Pancreas (tissue), 10 donors: ENCODE data around the gene CLIC5. TPM values are rescaled to one million over a fixed set of nuclear protein-coding genes. Genes with fewer than 3 reads are reported as not detected.
A peak's percentile ranks its signal among the peaks of the same experiment; 100 is the strongest.

ENCODE experiments used
- ATAC-seq, 4 donors: fragments of 200-7000 bp; cut with Tn5 transposase; one replicate each; pipeline versions ENCODE4 v1.8.0 to v1.9.1; 2020; ENCODE audit warnings: mild to moderate bottlenecking in 4 of 4, moderate library complexity in 4 of 4
- DNase-seq, 6 donors: peaks; one replicate each; pipeline ENCODE4 v3.0.0-alpha.2; 2020
- FAIRE-seq: peaks from 2 replicates; lab custom pipeline; 2012; peaks lifted over from hg19 to GRCh38; lab: Jason Lieb, UNC
- H3K27ac ChIP-seq, 4 donors: fragments of 200-600 bp; sonication (generic); 1 replicate in 3 of 4; 2 replicates in 1 of 4; pipeline versions ENCODE4 v1.5.0 to v1.8.0; 2020
- H3K27me3 ChIP-seq, 4 donors: fragments of 200-600 bp; one replicate each; pipeline ENCODE4 v1.8.0; 2021
- H3K36me3 ChIP-seq, 3 donors: fragments of 200-600 bp; sonication (generic) in 1 of 3; one replicate each; pipeline versions ENCODE4 v1.5.0 to v1.8.0; 2020 to 2021
- H3K4me1 ChIP-seq, 3 donors: fragments of 200-600 bp; one replicate each; pipeline ENCODE4 v1.8.0; 2021
- H3K4me3 ChIP-seq, 4 donors: fragments of 200-600 bp; sonication (generic) in 2 of 4; one replicate each; pipeline versions ENCODE4 v1.5.0 to v1.8.0; 2020 to 2021
- H3K9me3 ChIP-seq, 4 donors: fragments of 200-600 bp; one replicate each; pipeline ENCODE4 v1.8.0; 2021
- WGBS, 2 donors: extraction: QIAGEN DNeasy Blood & Tissue Kit; methylation state at CpG; one replicate each; pipeline ENCODE4 v1.1.7; 2013; 5-methylcytosine and 5-hydroxymethylcytosine counted together
- intact Hi-C, 3 donors: fragments of 100-400 bp; cut with DNase I; formaldehyde crosslinking; loops; one replicate each; pipeline versions ENCODE4 v1.11.1 to v1.14.2; 2022
- polyA plus RNA-seq, 2 donors: library from polyadenylated mRNA; stranded (reverse); fragments of 200-250 nt; gene quantifications; one replicate each; pipeline ENCODE4 v1.2.3, GENCODE V29; 2013
- total RNA-seq, 6 donors: library from RNA; stranded (reverse); fragmentation: NEBNext Ultra II Directional in 4 of 6; extraction: Animal tissue kit (Norgen Biotek cat#: 25700) in 4 of 6; gene quantifications; one replicate each; pipeline versions ENCODE4 v1.2.1 to v1.2.4, GENCODE V29; 2021 to 2023
- TF ChIP-seq, protein P1 (sequence below), 4 donors: fragments of 200-600 bp; sonication (generic) in 3 of 4; IDR thresholded peaks; one replicate each; pipeline versions ENCODE4 v1.5.0 to v1.8.0; 2021; ENCODE audit warnings: antibody characterized with exemption in 4 of 4
- donor health status: healthy with polysubstance abuse.
- donor health status: DM: no; HTN: no; CAD: no; lungs with moderate emphysema.
- donor health status: DM: no; HTN: no; CAD: no.
- donor health status: control.
- donor health status: control.
- donor health status: Bipolar disorder and iron deficiency.
- donor health status: DM: yes; HTN: yes; CAD: no.
- donor health status: DM: no; HTN: no; CAD: no.
- donor health status: DM: no; HTN: no; CAD: no.
- donor health status: DM: yes; HTN: yes; CAD: no.

The CLIC5 gene
- total and polyA plus RNA-seq, 8 donors: 0.53 to 2.1 (median 1.3) TPM

DNA sequence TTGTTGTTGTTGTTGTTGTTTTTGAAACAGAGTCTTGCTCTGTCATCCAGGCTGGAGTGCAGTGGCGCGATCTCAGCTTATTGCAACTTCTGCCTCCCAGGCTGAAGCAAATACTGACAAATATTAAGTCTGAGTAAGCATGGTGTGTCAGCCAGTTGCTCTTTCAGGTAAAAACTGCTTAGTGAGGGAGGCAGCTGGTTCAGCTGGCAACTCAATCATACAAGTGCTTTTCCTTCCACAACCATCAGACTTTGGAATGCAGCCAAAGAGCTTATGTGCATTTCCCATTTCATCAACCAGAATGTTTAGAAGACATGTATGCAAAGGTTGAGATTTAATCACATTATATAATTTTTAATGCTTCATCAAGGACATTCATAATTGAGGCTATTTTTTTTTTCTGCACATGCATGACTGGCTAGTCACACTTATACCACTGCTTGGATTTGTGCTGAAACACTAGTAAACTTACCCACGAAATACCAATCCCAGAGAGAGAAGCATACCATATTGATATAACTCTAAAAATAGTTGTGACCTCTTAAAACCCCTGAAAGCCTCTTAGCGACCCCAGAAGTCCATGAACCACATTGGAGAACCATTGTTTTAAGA is 56.0 kb downstream of the CLIC5 start:
- peak in 1 of 4 donors; percentile 63 for ATAC-seq
- Histone ChIP-seq H3K4me3 (no peak overlapping the region), H3K27me3 (no peaks in the 10 kb centered on the region), H3K4me1 (no peaks in the 10 kb centered on the region), H3K9me3 (no peaks in the 10 kb centered on the region), H3K27ac (no peak overlapping the region), H3K36me3 (no peaks in the 10 kb centered on the region)
- TF ChIP-seq, protein P1, sequence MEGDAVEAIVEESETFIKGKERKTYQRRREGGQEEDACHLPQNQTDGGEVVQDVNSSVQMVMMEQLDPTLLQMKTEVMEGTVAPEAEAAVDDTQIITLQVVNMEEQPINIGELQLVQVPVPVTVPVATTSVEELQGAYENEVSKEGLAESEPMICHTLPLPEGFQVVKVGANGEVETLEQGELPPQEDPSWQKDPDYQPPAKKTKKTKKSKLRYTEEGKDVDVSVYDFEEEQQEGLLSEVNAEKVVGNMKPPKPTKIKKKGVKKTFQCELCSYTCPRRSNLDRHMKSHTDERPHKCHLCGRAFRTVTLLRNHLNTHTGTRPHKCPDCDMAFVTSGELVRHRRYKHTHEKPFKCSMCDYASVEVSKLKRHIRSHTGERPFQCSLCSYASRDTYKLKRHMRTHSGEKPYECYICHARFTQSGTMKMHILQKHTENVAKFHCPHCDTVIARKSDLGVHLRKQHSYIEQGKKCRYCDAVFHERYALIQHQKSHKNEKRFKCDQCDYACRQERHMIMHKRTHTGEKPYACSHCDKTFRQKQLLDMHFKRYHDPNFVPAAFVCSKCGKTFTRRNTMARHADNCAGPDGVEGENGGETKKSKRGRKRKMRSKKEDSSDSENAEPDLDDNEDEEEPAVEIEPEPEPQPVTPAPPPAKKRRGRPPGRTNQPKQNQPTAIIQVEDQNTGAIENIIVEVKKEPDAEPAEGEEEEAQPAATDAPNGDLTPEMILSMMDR (IDR thresholded peaks at IDR 0.05): no peak
- FAIRE-seq: no peak
- intact Hi-C loops: no loop called here
- DNase-seq: no peak
- 60 to 61% methylated on average over 4 of the region's 4 CpGs for WGBS, 2 donors

DNA sequence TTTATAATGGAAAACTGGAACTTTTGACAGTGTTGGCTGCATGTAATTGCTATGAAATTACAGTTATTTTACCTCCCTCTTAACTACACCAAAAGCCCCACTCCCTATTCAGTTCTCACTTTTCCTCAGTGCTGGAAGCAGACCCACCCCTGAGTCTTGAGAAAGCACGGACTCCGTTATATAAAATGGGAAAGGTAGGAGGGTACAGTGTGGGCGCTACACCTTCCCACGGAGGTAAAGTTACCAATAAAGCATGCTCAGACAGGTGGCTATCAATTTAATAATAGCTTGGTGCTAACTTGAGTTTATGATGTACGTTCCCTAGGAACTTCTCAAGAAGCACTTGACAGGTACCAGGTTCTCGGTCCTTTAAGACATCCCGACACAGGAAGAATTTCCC is 59.0 kb downstream of the CLIC5 start:
- 91 to 93% methylated on average over 7 of the region's 7 CpGs for WGBS, 2 donors
- FAIRE-seq (no peak), ATAC-seq (no peak), DNase-seq (no peak)
- intact Hi-C loops: no loop called here
- Histone ChIP-seq H3K36me3 (no peaks in the 10 kb centered on the region), H3K9me3 (no peaks in the 10 kb centered on the region), H3K4me1 (no peaks in the 10 kb centered on the region), H3K27me3 (no peaks in the 10 kb centered on the region), H3K4me3 (no peak overlapping the region), H3K27ac (no peak overlapping the region)
- TF ChIP-seq, protein P1 (IDR thresholded peaks at IDR 0.05): no peak

DNA sequence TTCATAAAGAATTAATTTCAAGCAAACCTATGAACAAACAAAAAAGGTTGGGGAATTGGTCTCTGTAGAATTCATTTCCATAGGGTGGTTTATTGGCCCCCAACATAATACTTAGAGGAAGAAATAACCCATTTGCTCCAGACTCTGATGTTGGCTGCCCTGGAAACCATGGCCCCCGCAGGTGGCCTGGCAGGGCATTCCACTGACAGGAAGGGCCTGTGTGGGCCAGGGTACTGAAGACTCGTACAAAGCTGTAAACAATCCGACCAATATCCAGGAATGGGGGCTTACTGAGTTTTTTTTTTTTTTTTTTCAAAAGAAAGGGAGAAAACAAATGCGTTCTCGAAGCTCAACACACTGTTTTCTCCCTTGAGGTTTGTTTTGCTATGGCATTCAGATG is 59.5 kb downstream of the CLIC5 start:
- no peaks in the 10 kb centered on the region for H3K27me3 ChIP-seq
- no peaks in the 10 kb centered on the region for H3K4me1 ChIP-seq
- FAIRE-seq: no peak
- DNase-seq: no peak
- no peaks in the 10 kb centered on the region for H3K9me3 ChIP-seq
- 73 to 77% methylated on average over 5 of the region's 5 CpGs for WGBS, 2 donors
- intact Hi-C loops: no loop called here
- TF ChIP-seq, protein P1 (IDR thresholded peaks at IDR 0.05): no peak
- no peak for ATAC-seq
- no peak overlapping the region for H3K4me3 ChIP-seq
- no peak overlapping the region for H3K27ac ChIP-seq
- H3K36me3 ChIP-seq: no peaks in the 10 kb centered on the region

DNA sequence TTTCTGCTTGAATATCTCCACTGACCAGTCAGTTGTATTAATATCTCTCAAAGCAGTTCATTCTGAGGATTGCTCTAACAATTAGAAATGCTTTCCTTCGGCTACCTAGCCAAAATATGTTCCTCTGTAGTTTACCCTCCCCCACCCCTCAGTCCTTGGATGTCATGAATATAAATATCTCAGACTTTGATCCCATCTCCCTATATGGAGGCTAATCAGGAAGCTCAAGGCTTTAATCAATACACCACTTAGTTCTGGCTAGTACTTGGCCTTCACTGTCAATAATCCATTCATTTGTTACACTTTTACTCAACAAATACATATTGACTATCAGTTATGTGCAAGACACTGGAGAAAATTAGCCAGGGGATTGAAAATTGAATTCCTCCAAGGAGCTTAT is 60.1 kb downstream of the CLIC5 start:
- Histone ChIP-seq H3K27me3 (no peaks in the 10 kb centered on the region), H3K4me1 (no peaks in the 10 kb centered on the region), H3K4me3 (no peak overlapping the region), H3K36me3 (no peaks in the 10 kb centered on the region), H3K9me3 (no peaks in the 10 kb centered on the region), H3K27ac (no peak overlapping the region)
- TF ChIP-seq, protein P1 (IDR thresholded peaks at IDR 0.05): no peak
- intact Hi-C loops: no loop called here
- no peak for FAIRE-seq
- WGBS, 2 donors: 26 to 28% methylated on average over 1 of the region's 1 CpG
- DNase-seq: no peak
- ATAC-seq: no peak

DNA sequence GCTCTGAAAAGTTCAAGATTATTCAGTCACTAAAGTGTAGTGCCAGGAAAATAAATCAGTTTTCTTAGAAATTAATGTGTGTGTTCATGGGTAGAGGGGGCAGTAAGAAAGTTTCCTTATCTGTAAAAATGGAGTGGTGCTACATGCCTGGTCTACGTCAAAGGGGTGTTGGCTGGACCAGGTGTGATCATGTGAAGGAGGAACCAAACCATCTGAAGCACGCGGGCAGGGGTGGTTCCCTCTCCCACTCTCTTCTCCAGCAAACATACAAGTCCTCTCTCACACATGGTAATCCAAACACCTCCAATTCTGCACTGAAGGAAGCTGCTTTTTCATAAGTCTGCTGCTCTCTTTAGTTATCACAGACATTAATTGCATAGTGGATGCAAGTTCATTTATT is 63.1 kb downstream of the CLIC5 start:
- TF ChIP-seq, protein P1 (IDR thresholded peaks at IDR 0.05): no peak
- DNase-seq: no peak
- ATAC-seq: no peak
- H3K4me3 ChIP-seq: no peak overlapping the region
- intact Hi-C loops: no loop called here
- FAIRE-seq: no peak
- H3K9me3 ChIP-seq: no peaks in the 10 kb centered on the region
- H3K4me1 ChIP-seq: no peaks in the 10 kb centered on the region
- H3K36me3 ChIP-seq: no peaks in the 10 kb centered on the region
- 89 to 90% methylated on average over 3 of the region's 3 CpGs for WGBS, 2 donors
- H3K27ac ChIP-seq: no peak overlapping the region
- no peaks in the 10 kb centered on the region for H3K27me3 ChIP-seq
